HG02870 (cell line): ENCODE results near the gene A1CF.
A peak's percentile ranks its signal among the peaks of the same experiment; 100 is the strongest.
"Not testable (repeated sequence)": the region's sequence is repeated elsewhere in the genome, so short reads cannot be mapped to it uniquely, and the experiment has no call there.

Experiments used
- ATAC-seq: cut with Tn5 transposase; IDR thresholded peaks from one replicate; pipeline ENCODE4 v1.9.1; 2021; ENCODE audit warnings: mild to moderate bottlenecking, moderate library complexity; ENCODE audit not compliant: unreplicated experiment

Gene A1CF

DNA sequence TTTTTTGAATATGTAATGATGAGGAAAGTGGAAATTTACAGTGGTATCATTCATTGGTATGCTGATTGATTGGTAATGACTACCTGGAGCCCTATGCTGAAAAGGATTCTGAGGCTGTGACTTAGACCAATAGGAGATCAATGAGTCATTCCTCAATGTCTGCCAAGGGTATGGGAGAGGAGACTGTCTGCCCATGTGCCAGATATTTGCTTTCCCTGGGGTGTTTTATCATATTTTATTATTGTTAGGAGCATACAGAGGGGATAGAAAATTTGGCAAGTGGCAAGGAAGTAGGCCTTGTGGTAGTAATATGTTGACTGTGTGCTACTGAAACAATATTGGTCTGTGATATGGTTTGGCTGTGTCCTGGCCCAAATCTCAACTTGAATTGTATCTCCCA lies 90.9 kb downstream of the A1CF start:
- no peak for ATAC-seq

DNA sequence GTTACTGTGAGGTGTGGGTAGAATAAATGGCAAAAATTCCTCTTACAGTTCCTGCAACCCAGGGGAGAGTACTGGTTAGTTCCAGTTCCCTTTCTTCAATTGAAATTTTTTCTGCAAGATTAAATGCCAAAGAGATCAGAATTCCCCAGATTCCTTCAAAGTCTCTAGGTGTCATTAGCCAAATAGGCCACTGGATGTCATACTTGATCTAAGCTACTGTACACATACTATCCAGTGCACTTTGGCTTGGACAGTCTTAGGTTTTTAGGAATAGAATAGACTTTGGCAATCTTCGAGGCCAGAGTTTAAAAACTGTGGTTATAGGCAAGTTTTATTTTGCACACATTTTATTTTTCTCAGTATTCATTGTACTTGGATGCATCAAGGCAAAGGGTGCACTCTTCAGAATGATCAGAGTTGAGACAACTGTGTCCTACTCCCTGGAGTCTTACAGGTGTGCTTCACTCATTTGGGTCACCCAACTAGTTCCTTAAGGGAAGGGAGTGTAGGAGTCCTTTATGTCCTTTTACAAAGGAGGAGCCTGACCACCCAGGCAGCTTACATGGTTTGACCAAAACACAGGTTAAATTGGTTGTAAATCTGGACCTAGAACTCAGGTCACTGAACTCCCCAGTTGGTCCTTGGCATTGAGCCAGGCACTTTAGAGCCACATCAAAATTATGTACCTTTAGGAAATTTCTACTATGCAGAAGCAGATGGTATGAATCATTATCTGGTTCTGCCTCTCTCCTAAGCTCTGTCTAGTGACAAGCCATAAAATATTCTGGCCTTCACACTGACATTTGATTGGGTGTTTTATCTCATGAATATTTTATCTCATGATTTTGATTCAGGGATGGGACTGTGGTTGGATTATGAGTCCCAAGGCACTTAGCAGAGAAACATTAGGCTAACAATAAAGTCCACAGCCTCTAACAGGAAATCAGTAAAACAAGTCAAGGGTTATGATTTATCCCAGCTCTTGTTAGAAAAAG lies 96.2 kb downstream of the A1CF start:
- peak; percentile 48 for ATAC-seq

DNA sequence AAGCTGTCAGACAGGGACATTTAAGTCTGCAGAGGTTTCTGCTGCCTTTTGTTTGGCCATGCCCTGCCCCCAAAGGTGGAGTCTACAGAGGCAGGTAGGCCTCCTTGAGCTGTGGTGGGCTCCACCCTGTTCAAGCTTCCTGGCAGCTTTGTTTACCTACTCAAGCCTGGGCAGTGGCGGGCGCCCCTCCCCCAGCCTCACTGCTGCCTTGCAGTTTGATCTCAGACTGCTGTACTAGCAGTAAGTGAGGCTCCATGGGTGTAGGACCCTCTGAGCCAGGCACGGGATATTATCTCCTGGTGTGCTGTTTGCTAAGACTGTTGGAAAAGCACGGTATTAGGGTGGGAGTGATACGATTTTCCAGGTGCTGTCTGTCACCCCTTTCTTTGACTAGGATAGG lies 97.5 kb downstream of the A1CF start:
- not testable (repeated sequence) for ATAC-seq

DNA sequence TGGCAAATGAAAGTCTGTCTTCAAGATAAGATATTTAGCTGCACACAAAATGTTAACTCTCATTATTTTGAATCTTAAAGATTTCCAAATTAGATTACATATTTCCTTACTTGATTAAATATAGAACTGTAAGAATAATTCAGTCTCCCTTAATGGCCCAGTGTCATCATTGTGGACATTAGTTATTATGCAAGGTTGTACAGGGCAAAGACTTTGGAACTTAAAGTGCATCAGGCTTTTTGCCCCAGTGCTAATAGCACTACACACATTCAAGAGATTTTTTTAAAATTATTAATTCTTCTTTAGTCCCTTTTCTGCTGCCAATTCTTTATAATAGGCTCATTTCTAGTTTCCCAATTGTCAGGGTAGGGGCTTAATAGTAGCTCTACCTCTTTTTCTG lies 103.4 kb downstream of the A1CF start:
- ATAC-seq = not testable (repeated sequence)

DNA sequence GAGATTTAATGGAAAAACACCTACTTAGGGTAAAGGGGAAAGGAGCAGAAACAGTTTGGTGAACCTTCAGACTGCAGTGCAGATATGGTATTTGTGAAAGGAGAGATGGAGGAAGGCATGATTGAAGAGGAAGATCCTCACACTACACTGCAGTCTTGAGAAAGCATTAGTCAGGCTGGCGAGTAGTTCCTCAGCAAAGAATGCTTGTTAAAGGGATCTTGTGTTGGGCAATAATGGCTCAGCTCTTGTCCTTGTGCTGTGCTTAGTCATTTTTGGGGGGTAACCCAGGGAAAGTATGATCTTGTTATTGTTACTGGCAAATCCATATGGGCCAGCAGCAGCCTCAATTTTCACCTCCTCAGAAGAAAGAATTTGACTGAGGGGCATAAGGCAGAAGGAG lies 105.4 kb downstream of the A1CF start:
- not testable (repeated sequence) for ATAC-seq

DNA sequence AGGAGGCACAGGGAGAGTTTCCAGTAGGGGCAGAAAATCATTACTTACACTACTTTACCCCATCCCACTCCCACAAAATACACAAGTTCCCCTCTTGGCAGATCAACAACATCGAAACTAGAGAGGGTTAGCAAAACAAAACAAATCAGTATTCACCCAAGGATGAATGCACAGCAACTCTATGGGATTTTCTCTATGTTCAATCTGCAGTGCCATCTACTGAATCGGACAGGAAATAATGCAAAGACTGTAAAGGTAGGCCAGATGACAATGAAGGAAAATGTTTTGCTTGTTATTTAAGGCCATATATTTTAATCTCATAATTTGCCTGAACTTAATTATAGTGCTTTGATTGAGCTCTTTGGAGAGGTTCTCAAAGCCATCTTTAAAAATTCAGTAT lies 110.6 kb downstream of the A1CF start:
- not testable (repeated sequence) for ATAC-seq

DNA sequence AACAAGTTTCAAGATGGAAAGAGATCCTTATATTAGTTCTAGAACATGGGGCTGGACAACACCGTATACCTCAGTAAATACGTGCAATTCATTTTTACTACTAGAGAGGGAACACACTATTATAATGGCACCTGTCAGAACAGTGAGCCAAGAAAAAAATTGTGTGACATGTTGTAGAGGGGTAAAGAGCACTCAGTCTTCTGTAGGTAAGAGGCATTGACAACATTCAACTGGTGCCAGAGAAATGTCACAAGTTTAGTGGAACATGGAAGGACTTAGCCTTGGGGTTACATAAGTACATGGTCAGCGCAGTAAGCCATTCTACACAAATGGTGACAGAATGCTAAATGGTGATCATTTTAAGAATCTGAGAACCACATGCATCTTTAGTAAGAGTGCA lies 113.4 kb downstream of the A1CF start:
- not testable (repeated sequence) for ATAC-seq

DNA sequence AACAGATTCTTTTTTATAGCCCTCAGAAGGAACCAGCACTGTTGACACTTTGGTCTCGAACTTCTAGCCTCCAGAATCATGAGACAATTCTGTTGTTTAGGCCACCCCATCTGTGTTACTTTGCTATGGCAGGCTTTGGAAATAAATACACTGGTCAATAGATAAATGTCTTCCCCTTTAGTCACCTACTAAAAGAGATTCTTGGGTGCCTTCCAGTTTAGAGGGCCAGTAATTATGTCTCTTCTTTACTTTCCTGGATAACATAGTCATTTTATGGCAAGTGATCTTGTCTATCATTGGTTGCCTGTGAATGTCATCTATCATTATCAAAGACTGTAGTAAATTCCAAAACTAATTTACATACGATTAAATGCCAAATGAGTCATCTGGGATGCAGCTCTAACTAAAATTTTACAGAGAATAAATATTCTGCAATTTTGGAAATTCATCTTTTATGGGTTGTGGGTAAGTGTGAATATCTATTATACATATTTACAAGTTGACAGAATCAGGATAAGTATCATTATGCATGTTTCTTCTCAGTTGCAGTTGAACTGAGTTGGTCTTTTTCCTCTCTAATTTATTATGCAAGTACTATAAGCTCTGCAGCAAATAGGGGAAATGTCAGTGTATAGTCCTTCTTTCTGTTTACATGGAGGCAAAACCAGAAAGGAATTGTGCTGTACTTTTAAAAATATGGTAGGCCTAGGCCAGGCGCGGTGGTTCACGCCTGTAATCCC lies 118.5 kb downstream of the A1CF start:
- ATAC-seq = not testable (repeated sequence)
